ENCODE measurements around the gene MTAP.

DNA sequence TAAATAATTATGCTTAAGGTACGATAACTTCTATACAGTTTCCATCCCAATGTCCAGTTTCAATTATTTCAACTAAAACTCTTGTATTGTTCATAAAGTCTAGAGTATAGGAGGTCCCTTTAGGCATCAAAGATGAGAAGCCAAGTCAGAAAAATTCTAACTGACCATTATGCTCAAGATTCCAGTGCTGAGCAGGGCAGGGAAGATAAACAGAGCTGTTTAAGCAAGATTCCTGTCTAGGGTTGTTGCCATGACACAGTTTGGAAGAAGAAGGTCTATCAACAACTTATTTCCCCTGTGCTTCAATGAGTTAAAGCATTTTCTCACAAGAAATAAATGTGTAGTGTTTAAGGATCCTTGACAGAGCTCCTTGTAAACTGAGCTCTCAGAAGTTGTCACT lies 48.9 kb upstream of the MTAP start:
- TF ChIP-seq EZH2 (IDR thresholded peaks at IDR 0.05; ENCODE audit: insufficient read depth, poor library complexity, severe bottlenecking), result no peak
- no peak for TF ChIP-seq EZH2phosphoT487 (IDR thresholded peaks at IDR 0.05; ENCODE audit: insufficient read depth, low read depth)
